Stimulated activated CD8-positive, alpha-beta memory T cell treated with anti-CD3 and anti-CD28 coated beads, Interleukin-12 subunit alpha, Interleukin-12 subunit beta, amount 100 ng/mL, for 24 hours (primary cell): Measurements from ENCODE around the gene CYFIP1.

ENCODE experiments used
- DNase-seq: peaks from one replicate; pipeline ENCODE4 v3.0.0-alpha.2; 2020; ENCODE audit errors: extremely low read depth

The CYFIP1 gene

GRCh38 chr15:22918056-22918455 is 62.1 kb downstream of the CYFIP1 start:
- no peak for DNase-seq

- DNase-seq: no peak
Measured at GRCh38 chr15:22917556-22917955, 62.6 kb downstream of the CYFIP1 start.

- DNase-seq: no peak
Measured at GRCh38 chr15:22916606-22917350, 63.4 kb downstream of the CYFIP1 start.

- no peak for DNase-seq
Measured at GRCh38 chr15:22915866-22916515, 64.2 kb downstream of the CYFIP1 start.

- no peak for DNase-seq
Measured at GRCh38 chr15:22913646-22914380, 66.4 kb downstream of the CYFIP1 start.

- DNase-seq: no peak
Measured at GRCh38 chr15:22912256-22912655, 67.9 kb downstream of the CYFIP1 start.

- DNase-seq: no peak
Measured at GRCh38 chr15:22911306-22911705, 68.9 kb downstream of the CYFIP1 start.

GRCh38 chr15:22908830-22909229 is 71.3 kb downstream of the CYFIP1 start:
- DNase-seq: no peak

GRCh38 chr15:22907161-22907950 is 72.8 kb downstream of the CYFIP1 start:
- no peak for DNase-seq

GRCh38 chr15:22904736-22905135 is 75.4 kb downstream of the CYFIP1 start:
- DNase-seq: no peak

- no peak for DNase-seq
Measured at GRCh38 chr15:22903961-22904534, 76.1 kb downstream of the CYFIP1 start.

GRCh38 chr15:22903427-22903826 is 76.7 kb downstream of the CYFIP1 start:
- DNase-seq: no peak

GRCh38 chr15:22902981-22903380 is 77.2 kb downstream of the CYFIP1 start:
- DNase-seq: no peak

GRCh38 chr15:22902578-22902977 is 77.6 kb downstream of the CYFIP1 start:
- no peak for DNase-seq

GRCh38 chr15:22902046-22902445 is 78.1 kb downstream of the CYFIP1 start:
- DNase-seq: no peak

- no peak for DNase-seq
Measured at GRCh38 chr15:22895465-22896190, 84.5 kb downstream of the CYFIP1 start.

- DNase-seq: no peak
Measured at GRCh38 chr15:22893881-22894280, 86.3 kb downstream of the CYFIP1 start.

- DNase-seq: no peak
Measured at GRCh38 chr15:22893081-22893480, 87.1 kb downstream of the CYFIP1 start.

- DNase-seq: no peak
Measured at GRCh38 chr15:22892333-22892732, 87.8 kb downstream of the CYFIP1 start.

- DNase-seq: no peak
Measured at GRCh38 chr15:22891426-22892210, 88.5 kb downstream of the CYFIP1 start.
